NOMO-1 treated with dmso at 0.1 percent for 144 hours (cell line): ENCODE results near the gene OR2M2.

Source experiments
- DNase-seq: peaks from one replicate; lab custom pipeline; 2025; ENCODE audit not compliant: unreplicated experiment; lab: John Stamatoyannopoulos, UW

The OR2M2 gene, protein sequence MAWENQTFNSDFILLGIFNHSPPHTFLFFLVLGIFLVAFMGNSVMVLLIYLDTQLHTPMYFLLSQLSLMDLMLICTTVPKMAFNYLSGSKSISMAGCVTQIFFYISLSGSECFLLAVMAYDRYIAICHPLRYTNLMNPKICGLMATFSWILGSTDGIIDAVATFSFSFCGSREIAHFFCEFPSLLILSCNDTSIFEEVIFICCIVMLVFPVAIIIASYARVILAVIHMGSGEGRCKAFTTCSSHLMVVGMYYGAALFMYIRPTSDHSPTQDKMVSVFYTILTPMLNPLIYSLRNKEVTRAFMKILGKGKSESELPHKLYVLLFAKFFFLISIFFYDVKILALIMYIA

DNA sequence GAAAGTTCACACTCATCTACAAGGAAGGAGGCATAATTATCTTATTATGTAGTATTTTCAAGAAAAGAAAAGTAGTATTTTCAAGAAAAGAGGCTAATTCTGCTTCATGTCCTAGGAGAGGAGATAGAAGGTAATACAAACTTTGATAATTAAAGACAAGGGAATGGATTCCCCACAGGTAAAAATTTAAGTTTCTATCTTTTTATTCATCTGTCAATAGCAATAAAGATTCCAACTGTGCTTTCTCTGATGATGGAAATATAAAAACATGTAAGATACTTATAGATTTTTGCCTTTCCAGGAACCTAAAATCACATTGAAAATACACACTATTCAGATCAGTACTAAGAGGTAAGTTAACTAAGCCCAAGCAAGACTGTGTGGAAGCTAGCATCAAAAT, at the start of gene OR2M2:
Gene OR2M2 (plus strand): TSS at position 301 of the 400 bp plus-strand sequence. CDS start 5,165 bp downstream, outside the sequence.
- DNase-seq, result no peak

DNA sequence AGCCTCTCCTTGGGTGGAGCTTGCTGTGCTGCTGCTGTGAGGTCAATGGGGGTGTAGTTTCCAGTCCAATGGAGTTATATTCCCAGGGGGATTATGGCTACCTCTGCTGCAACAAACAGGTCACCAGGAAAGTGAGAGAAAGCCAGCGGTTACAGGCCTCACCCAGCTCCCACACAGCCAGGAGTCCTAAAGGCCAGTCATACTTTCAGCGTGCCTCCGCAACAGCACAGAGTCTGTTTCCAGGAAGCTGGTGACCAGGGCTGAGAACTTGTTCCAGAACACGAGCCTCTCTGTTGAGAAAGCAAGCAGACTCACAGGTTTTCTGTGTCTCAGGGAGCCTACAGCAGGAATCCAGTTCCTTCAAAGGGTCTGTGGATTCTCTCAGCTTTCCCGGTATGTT, 47.0 kb upstream of the OR2M2 start:
- no peak for DNase-seq

DNA sequence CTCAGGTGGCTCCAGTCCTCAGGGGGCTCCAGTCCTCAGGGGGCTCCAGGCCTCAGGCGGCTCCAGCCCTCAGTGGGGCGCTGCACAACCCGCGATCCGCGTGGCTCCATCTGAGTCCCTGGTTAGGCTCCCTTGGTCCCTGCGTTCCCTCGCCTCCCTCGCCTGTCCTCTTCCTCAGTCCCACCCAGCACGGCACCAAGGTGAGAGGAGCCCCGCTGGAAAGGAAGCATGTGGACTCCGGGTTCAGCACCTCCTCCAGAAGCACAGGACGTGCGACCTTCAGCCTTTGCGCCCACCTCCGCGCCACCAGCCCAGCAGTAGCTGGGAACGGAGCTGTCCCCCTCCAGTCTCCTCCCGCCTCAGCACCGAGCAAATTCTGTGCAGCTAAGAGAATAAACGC, 37.8 kb upstream of the OR2M2 start:
- DNase-seq, result no peak

DNA sequence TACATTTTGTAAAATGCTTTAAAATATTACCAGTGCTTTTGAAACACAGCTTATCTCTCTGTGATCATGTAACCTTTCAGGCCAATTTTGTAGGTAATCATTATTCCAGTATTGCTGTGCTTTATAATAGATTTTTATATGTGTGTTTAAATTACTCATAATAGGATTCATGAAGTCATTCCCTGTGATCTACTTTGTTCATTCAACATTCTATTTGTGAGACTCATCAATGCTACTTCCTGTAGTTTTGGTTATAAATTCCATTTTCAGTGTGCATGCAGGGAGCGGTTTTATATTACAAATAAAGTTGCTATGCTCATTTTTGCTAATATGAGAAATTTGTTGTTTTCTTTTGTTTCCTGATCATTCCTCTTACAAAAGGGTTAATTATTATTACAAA, 33.8 kb upstream of the OR2M2 start:
- DNase-seq, result no peak

DNA sequence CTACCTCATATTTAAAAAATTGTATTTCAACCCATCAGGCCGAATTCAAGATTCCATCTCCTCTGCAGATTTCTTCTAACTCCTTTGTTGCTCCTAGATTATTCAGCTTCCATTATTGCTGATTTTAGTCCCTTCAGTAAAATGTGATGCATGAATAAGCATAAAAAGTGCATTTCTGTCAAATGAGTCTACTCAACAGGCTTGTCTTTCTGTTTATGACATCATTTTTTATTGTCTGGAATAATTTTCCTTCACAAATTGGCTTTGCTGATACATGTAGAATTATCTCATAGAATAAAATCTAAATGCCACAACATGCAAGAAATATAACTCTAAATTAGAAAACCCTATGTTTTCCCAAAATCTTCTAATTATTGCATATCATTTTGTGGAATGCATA, 31.3 kb upstream of the OR2M2 start:
- no peak for DNase-seq

DNA sequence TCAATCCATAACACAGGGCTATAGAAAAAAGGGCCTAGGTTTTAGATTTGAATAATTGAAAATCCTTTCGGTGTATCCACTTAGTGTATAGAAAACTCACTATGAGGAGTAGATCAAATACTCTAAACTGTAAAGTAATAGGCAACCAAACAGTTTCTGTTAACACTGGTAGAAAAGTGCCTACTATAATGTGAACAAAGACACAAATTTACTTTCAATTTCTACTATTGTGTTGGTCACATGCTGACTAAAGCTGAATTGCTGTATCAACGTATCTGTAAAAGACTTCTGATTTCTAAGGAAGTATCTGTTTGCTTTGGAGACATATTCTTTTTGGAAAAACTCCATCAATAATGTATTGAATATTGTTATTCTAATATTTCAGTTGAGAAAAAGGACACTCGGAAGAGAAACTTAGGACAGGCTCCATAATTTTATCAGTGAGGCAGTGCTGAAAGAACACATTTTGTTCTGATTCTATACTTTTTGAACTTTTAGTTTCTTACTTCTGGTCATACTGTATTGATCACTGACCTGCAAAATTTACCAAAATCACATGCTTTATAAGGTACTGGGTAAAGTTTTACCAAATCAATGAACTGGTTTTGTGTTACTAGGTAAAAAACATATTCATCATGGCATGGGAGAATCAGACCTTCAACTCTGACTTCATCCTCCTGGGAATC, 30.0 kb upstream of the OR2M2 start, which contains the start of gene OR2M5:
Gene OR2M5 (plus strand): TSS at position 636 of the 686 bp plus-strand sequence. CDS start 0 bp downstream, at position 636.
- DNase-seq, result no peak

DNA sequence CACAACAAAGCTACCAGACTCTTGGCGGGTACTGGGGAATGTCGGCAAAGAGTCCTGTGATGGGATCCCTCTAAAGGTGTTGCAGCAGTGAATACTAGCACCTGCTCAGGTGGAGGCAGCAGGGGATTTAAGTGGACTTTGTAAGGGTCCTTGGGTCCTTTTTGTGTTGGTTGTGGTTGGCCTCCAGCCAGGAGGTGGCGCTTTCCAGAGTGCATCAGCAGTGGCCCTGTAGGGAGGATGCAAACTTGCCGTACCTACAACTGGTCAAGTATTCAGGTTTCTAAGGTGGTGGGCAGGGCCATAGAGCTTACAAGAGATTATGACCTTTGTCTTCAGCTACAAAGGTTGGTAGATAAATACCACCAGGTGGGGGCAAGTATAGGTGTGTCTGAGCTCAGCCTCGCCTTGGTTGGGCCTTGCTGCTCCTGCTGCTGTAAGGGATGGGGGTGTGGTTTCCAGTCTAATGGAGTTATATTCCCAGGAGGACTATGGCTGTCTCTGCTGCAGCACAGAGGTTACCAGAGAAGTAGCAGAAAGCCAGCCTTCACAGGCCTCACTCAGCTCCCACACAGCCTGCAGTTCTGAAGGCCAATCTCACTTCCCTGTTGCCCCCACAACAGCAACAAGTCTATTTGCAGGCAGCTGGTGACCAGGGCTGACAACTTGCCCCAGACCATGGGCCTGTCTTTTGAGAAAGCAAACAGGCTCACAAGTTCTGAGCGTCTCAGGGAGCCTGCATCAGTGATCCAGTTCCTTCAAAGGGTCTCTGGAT, 22.4 kb upstream of the OR2M2 start:
- no peak for DNase-seq

DNA sequence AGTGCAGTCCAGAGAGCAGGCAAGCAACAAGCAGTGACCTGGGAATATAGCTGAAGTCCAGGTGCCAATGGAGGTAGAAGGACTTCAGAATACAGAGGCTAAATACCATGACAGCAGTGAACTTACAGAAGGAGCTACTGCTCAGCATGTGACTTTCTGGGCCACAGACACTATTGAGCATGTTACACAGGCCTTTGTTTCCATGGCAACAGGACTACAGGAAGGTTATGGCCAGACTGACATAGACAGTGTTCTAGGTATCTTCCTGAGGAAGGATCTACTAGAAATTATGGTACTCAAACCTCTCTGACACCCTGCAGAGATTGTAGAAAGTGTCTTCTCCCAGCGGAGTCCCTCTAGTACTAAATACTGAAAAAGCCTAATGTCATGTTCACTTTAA, 18.7 kb upstream of the OR2M2 start:
- DNase-seq, result no peak

DNA sequence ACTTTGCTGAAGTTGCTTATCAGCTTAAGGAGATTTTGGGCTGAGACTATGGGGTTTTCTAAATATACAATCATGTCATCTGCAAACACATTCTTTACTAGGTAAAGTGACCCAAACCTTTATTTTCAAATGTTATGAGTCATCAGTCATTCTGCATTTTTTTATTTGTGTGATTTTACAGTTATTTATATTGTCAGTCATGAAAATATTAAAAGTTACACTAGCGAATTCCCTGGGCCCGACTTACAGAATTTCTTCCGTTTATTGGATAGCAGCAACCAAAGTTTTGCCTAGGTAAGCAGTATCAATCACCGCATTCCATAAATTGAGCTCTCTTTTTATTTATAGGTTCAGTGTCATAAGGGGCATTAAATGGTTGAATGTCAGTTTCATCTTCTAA, 15.9 kb upstream of the OR2M2 start:
- DNase-seq, result no peak

DNA sequence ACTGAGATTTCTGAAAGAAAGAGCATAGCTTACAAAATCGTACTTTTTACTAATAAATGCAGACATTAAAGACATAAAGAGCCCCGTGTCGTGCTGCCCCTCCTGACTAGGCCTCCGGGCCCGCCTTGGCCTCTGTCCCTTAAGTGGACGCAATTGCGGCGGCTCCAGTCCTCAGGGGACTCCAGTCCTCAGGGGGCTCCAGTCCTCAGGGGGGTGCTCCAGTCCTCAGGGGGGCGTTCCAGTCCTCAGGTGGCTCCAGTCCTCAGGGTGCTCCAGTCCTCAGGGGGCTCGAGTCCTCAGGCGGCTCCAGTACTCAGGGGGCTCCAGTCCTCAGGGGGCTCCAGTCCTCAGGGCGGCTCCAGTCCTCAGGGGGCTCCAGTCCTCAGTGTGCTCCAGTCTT, 10.6 kb upstream of the OR2M2 start:
- DNase-seq, result no peak

DNA sequence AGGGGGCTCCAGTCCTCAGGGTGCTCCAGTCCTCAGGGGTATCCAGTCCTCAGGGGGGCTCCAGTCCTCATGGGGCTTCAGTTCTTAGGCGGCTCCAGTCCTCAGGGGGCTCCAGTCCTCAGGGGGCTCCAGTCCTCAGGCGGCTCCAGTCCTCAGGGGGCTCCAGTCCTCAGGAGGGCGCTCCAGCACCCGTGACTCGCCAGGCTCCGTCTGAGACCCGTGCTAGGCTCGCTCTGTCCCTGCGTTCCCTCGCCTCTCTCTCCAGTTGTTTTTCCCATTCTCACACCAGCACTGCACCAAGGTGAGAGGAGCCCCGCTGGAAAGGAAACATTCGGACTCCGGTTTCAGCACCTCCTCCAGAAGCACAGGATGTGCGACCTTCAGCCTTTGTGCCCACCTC, 9.4 kb upstream of the OR2M2 start:
- DNase-seq, result no peak

DNA sequence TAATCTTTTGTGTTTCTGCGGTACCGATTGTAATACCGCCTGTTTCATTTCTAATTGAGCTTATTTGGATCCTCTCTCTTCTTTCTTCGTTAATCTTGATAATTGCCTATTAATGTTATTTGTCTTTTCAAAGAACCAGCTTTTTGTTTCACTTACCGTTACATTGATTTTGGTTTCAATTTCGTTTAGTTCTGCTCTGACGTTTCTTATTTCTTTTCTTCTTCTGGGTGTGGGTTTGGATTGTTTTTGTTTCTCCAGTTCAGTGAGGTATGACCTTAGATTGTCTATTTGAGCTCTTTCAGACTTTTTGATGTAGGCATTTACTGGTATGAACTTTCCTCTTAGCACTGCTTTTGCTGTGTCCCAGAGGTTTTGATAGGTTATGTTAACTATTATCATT, 9.4 kb downstream of the OR2M2 start:
- no peak for DNase-seq

DNA sequence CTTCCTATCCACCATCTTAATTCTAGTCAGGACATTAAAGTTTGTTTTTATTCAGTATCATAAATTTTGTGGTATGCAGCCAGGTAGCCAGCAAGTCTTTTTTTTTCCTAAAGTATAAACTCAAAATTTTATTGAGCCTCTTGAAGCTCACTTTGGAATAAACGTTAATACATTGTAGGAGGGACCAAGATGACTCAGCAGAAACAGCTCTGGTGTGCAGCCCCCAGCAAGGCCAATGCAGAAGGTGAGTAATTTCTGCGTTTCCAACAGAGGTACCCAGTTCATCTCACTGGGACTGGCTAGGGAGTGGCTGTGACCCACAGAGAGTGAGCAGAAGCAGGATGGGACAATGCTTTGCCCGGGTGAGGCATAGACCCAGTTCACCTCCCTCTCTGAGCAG, 12.7 kb downstream of the OR2M2 start:
- DNase-seq, result no peak

DNA sequence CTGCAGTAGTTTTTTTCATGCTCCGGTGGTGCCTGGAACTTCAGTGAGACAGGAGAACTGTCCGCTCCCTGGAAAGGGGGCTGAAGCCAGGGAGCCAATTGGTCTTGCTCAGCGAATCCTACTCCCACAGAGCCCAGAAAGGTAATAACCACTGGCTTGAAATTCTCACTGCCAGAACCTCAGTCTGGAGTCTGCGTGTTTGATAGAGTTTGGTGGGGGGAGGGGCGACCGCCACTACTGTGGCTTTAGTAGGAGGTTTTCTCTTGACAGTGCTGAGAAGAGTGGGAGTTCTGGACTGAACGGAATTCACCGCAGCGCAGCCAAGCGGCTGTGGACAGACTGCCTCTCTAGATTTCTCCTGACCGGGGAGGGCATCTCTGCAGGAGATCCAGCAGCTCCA, 14.4 kb downstream of the OR2M2 start:
- no peak for DNase-seq

DNA sequence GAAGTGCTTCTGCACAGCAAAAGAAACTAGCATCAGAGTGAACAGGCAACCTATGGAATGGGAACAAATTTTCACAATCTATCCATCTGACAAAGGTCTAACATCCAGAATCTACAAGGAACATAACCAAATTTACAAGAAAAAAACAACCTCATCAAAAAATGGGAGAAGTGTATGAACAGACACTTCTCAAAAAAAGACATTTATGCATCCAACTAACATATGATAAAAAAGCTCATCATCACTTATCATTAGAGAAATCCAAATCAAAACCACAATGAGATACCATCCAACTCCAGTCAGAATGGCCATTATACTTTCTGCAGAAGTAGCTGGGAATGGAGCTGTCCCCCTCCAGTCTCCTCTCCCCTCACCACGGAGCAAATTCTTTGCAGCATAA, 19.5 kb downstream of the OR2M2 start:
- no peak for DNase-seq

DNA sequence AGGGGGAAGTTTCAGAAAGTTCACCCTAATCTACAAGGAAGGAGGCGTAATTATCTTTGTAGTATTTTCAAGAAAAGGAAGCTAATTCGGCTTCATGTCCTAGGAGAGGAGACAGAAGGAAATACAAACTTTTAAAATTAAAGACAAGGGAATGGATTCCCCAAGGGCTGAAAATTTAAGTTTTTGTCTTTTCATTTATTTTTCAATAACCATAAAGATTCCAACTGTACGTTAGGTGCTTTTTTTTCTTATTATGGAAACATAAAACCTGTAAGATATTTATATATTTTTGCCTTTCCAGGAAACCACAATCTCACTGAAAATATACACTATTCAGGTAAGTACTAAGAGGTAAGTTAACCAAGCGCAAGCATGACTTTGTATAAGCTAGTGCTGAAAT, 22.3 kb downstream of the OR2M2 start, which contains the start of gene OR2M3:
Gene OR2M3 (plus strand): TSS at position 301 of the 400 bp plus-strand sequence. CDS start 5,803 bp downstream, outside the sequence.
- no peak for DNase-seq

DNA sequence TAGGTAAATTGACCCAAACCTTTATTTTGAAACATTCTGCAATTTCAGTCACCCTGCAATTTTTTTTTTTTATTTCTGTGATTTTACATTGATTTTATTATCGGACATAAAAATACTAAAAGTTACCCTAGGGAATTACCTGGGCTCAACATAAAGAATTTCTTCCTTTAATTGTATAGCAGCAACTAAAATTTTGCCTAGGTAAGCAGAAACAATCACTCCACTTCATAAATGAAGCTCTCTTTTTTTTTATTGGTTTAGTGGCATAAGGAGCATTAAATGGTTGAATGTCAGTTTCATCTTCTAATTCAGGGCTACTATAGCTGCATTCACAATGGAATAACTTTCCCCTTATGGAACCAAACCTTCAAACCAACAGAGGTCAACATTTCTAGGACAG, 41.3 kb downstream of the OR2M2 start:
- DNase-seq, result no peak

DNA sequence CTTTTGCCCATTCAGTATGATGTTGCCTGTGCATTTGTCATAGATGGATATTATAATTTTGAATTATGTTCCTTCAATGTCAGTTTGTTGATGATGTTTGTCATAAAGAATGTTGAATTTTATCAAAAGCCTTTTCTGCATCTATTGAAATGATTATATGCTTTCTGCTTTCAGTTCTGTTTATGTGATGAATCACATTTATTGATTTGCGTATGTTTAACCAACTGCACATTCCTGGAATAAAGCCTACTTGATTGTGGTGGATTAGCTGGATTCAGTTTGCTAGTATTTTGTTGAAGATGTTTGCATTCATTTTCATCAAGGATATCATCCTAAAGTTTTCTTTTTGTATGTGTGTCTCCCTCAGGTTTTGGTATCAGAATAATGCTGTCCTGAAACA, 50.9 kb downstream of the OR2M2 start:
- DNase-seq, result no peak

DNA sequence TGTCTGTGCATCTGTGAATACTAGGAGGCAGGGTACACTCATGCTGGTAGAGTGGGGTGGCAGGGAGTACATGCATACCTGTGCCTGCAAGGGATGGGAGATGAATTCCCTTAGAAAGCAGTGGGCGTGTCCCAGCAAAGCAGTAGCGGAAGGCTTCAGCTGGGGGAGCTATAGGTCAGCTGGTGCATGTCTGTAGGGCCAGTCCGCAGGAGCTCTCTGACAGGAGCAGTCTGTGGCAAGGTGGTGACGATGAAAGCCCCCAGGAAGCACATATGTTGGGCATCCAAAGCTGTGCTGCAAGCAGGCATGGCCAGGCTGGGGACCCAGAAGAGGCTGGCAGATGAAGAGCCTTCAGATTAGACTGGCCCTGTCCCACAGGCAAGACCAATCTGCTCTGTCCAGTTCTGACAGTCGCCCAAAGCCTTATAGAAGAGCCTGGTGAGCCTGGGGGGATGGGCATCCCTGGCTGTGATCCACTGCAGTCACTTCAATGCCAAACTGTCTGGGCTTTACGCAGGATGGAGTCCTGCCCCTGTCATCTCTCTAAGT, 54.8 kb downstream of the OR2M2 start:
- no peak for DNase-seq
